ENCODE measurements around the gene ITPR2. TPM values are rescaled to one million over a fixed set of nuclear protein-coding genes. Genes with fewer than 3 reads are reported as not detected.

ITPR2 gene
- total and polyA plus RNA-seq, 2 of the 8 experiments (the other 6 are each of a cell fraction or from before 2014, with no cell fraction given) = 4.1 to 48.3 TPM

DNA sequence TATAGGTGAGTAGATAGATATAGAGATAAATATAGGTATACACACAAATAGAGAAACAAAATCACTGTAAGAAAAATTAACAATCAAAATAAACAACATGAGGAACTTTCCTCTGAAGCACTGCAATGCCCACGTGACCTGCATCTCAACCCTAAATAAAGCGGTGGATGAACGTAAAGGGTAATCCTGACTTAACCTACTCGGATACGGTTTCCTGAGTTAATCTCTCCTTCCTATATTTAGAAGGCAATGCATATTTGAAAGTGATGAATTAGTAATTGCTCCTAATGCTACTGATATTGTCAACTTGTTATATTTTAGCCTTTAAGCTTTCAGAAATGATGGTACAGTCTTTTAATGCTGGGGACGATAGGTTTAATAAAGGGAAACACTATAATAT is 221.4 kb downstream of the ITPR2 start:
- Histone ChIP-seq H3K4me2 (ENCODE audit: insufficient read depth in 1 of 2, low read depth in 2 of 2, low read length in 2 of 2) (no peak overlapping the region), H3K9ac (replicated peaks in 1 of 4; ENCODE audit: extremely low read depth in 1 of 4, low read depth in 3 of 4, low read length in 3 of 4) (no peak overlapping the region), H3K56ac (replicated peaks; ENCODE audit: insufficient read length, low read depth, low read length) (no peak overlapping the region), H2BK120ac (replicated peaks; ENCODE audit: low read depth, low read length) (no peak overlapping the region), H3K79me2 (ENCODE audit: control insufficient read depth in 1 of 2, insufficient read depth in 2 of 2, low read length in 2 of 2) (no peaks in the 10 kb centered on the region), H3K79me1 (ENCODE audit: low read depth, low read length) (no peaks in the 10 kb centered on the region), H3K9me3 (ENCODE audit: insufficient read depth in 2 of 2, low read depth in 1 of 2, low read length in 1 of 2) (no peaks in the 10 kb centered on the region), H3K4me1 (replicated peaks in 1 of 4; ENCODE audit: control insufficient read depth in 3 of 4, insufficient read depth in 4 of 4, low read length in 3 of 4) (no peaks in the 10 kb centered on the region), H3K23me2 (ENCODE audit: low read depth, low read length) (no peaks in the 10 kb centered on the region), H3K18ac (ENCODE audit: extremely low read depth, low read length) (no peak overlapping the region), H2BK12ac (ENCODE audit: low read depth, low read length) (no peak overlapping the region), H3K36me3 (ENCODE audit: control insufficient read depth in 2 of 4, insufficient read depth in 4 of 4, low read length in 3 of 4) (no peaks in the 10 kb centered on the region; a peak in 2 of 8 replicates), H3K14ac (ENCODE audit: insufficient read length) (no peak overlapping the region), H2AK5ac (ENCODE audit: low read depth, low read length) (no peak overlapping the region), H2AFZ (ENCODE audit: low read length) (no peak overlapping the region), H4K8ac (ENCODE audit: extremely low read depth, insufficient read depth, low read length) (no peak overlapping the region), H3K27ac (ENCODE audit: low read depth, low read length) (no peak overlapping the region), H3K4ac (replicated peaks; ENCODE audit: insufficient read length, low read depth, low read length) (no peak overlapping the region), H2BK15ac (ENCODE audit: low read length) (no peak overlapping the region), H4K91ac (replicated peaks; ENCODE audit: insufficient read length, low read length) (no peak overlapping the region), H3K23ac (ENCODE audit: insufficient read length) (no peak overlapping the region), H3K4me3 (ENCODE audit: extremely low read depth in 1 of 4, insufficient read depth in 2 of 4, low read depth in 3 of 4, low read length in 4 of 4) (no peak overlapping the region), H2BK20ac (ENCODE audit: low read length) (no peak overlapping the region), H3K27me3 (replicated peaks in 1 of 4; ENCODE audit: control insufficient read depth in 3 of 4, extremely low read depth in 1 of 4, insufficient read depth in 3 of 4, low read length in 3 of 4) (no peaks in the 10 kb centered on the region), H2BK5ac (ENCODE audit: low read depth, low read length) (no peak overlapping the region), H4K20me1 (replicated peaks in 1 of 2; ENCODE audit: control insufficient read depth in 1 of 2, insufficient read depth in 2 of 2, low read length in 2 of 2) (no peaks in the 10 kb centered on the region), H4K5ac (ENCODE audit: insufficient read length, low read depth, low read length) (no peak overlapping the region)
- FAIRE-seq (no peak), DNase-seq (ENCODE audit: low read depth in 1 of 2, low spot score in 2 of 2) (no peak)
- 90% methylated on average over 6 of the region's 6 CpGs; no CpG with 5 or more reads in 1 of the 2 experiments for WGBS, 2 experiments (ENCODE audit: extremely low coverage in 1 of 2, insufficient coverage in 1 of 2, insufficient read length in 1 of 2, insufficient replicate concordance in 2 of 2, low coverage in 1 of 2, low lambda C conversion rate in 2 of 2, missing lambda C conversion rate in 1 of 2)
- POLR2A ChIA-PET (ENCODE audit: partially characterized antibody) = no interaction called here
- CTCF ChIA-PET (ENCODE audit: partially characterized antibody) = interaction anchor here (0.6 kb wide), 1 partner anchor 579 kb away, joined by 3 read pairs; no protein-coding TSS in a partner anchor
- TF ChIP-seq SIX5 (IDR thresholded peaks at IDR 0.05; ENCODE audit: low read depth, low read length) = no peak
- no peak for TF ChIP-seq BRCA1 (IDR thresholded peaks at IDR 0.05; ENCODE audit: low read depth, low read length)
- TF ChIP-seq ZNF274 (IDR thresholded peaks at IDR 0.05; ENCODE audit: borderline replicate concordance, extremely low read depth, low read length) = no peak
- TF ChIP-seq SAP30 (IDR thresholded peaks at IDR 0.05; ENCODE audit: insufficient read depth, insufficient replicate concordance, low read length) = no peak
- no peak for TF ChIP-seq PHF8 (conservative IDR thresholded peaks at IDR 0.05; ENCODE audit: low read depth, low read length)
- TF ChIP-seq KDM4A (IDR thresholded peaks at IDR 0.05; ENCODE audit: low read depth, low read length, severe bottlenecking) = no peak
- no peak for TF ChIP-seq CTCF (IDR thresholded peaks at IDR 0.05; ENCODE audit: control extremely low read depth in 1 of 3, insufficient read depth in 1 of 3, low read depth in 1 of 3, low read length in 3 of 3)
- TF ChIP-seq SP1 (IDR thresholded peaks at IDR 0.05; ENCODE audit: low read depth, low read length) = no peak
- TF ChIP-seq SP4 (IDR thresholded peaks at IDR 0.05; ENCODE audit: low read length) = no peak
- no peak for TF ChIP-seq POLR2A (IDR thresholded peaks at IDR 0.05; ENCODE audit: control extremely low read depth in 1 of 2, low read depth in 2 of 2, low read length in 2 of 2)
- TF ChIP-seq KDM5A (IDR thresholded peaks at IDR 0.05; ENCODE audit: low read length) = no peak
- TF ChIP-seq, protein P1, sequence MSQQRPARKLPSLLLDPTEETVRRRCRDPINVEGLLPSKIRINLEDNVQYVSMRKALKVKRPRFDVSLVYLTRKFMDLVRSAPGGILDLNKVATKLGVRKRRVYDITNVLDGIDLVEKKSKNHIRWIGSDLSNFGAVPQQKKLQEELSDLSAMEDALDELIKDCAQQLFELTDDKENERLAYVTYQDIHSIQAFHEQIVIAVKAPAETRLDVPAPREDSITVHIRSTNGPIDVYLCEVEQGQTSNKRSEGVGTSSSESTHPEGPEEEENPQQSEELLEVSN (IDR thresholded peaks at IDR 0.05) = no peak
